ENCODE data around the gene PTTG2.

DNA sequence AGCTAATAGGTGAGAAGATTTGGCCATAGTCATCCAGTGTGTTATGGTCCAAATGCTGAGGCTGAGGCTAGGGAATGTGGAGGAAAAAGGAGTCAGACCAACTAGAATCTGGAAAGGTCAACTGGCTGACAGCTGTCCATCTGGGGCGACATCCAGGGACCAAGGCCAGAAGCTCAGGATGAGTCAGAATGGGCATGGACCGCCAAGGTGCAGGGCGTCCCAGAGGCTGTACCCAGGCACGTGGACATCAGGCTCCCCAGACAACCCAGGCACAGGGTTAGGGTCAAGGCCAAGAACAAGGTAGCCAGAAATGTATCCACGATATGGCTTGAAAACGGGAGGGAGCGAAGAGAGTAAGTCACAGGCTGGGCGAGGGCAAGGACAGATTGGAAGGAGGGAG lies 26.1 kb upstream of the PTTG2 start:
- no peak for TF ChIP-seq POLR2A (IDR thresholded peaks at IDR 0.05; ENCODE audit: low read depth, low read length)
- TF ChIP-seq TAF1 (IDR thresholded peaks at IDR 0.05; ENCODE audit: borderline replicate concordance, low read depth, low read length): no peak
- no peak for TF ChIP-seq POLR2AphosphoS5 (IDR thresholded peaks at IDR 0.05; ENCODE audit: low read depth, low read length)

Data from GM12892 (cell line).